A673 (cell line): ENCODE results near the gene ATP4A. TPM values are rescaled to one million over a fixed set of nuclear protein-coding genes. Genes with fewer than 3 reads are reported as not detected.

Source experiments
- BruUV-seq: library from RNA; stranded (reverse); fragments of 400-500 nt; replicated peaks from 2 replicates; lab custom pipeline; 2021; lab: Mats Ljungman, UMichigan
- CTCF ChIA-PET: fragments of 300-600 bp; sonication (Branson Sonifier 250); formaldehyde crosslinking; loops from one replicate; lab custom pipeline; 2022; ENCODE audit warnings: antibody characterized with exemption; lab: Charles Lee
- POLR2A ChIA-PET: fragments of 300-600 bp; sonication (Branson Sonifier 250); formaldehyde crosslinking; loops from one replicate; lab custom pipeline; 2022; ENCODE audit warnings: antibody characterized with exemption; ENCODE audit not compliant: low non-redundant PET; lab: Charles Lee
- DNase-seq: peaks from one replicate; pipeline ENCODE4 v3.0.0-alpha.2; 2015; ENCODE audit warnings: low spot score
- H3K27ac ChIP-seq: fragments of 200-600 bp; sonication (generic); 2 replicates; pipeline ENCODE4 v1.5.1; 2016; ENCODE audit warnings: mixed run types, low read depth, mild to moderate bottlenecking, mixed read lengths, antibody characterized with exemption, low read length; ENCODE audit not compliant: poor library complexity, severe bottlenecking
- H3K27me3 ChIP-seq: fragments of 200-600 bp; sonication (generic); replicated peaks from 2 replicates; pipeline ENCODE4 v1.6.1; 2017; ENCODE audit warnings: mixed run types, low read depth, mild to moderate bottlenecking, mixed read lengths, antibody characterized with exemption, low read length; ENCODE audit not compliant: insufficient read depth, poor library complexity
- H3K36me3 ChIP-seq: fragments of 200-600 bp; sonication (generic); 2 replicates; pipeline ENCODE4 v1.6.1; 2016; ENCODE audit warnings: mixed run types, mild to moderate bottlenecking, mixed read lengths, antibody characterized with exemption, low read length; ENCODE audit not compliant: insufficient read depth, poor library complexity, severe bottlenecking
- H3K4me1 ChIP-seq: fragments of 200-600 bp; sonication (generic); 2 replicates; pipeline ENCODE4 v1.6.1; 2017; ENCODE audit warnings: mixed run types, mild to moderate bottlenecking, mixed read lengths, antibody characterized with exemption, low read length; ENCODE audit not compliant: insufficient read depth, poor library complexity, severe bottlenecking
- H3K4me3 ChIP-seq: fragments of 200-600 bp; sonication (generic); 2 replicates; pipeline ENCODE4 v1.5.1; 2016; ENCODE audit warnings: low read depth, mixed run types, mild to moderate bottlenecking, mixed read lengths, low read length; ENCODE audit not compliant: poor library complexity, severe bottlenecking
- H3K9me3 ChIP-seq: fragments of 200-600 bp; sonication (generic); 2 replicates; pipeline ENCODE4 v1.6.1; 2016; ENCODE audit warnings: mixed run types, low read depth, mild to moderate bottlenecking, mixed read lengths, antibody characterized with exemption, low read length; ENCODE audit not compliant: poor library complexity, severe bottlenecking
- EZH2 ChIP-seq: fragments of 200-600 bp; sonication (generic); IDR thresholded peaks from 2 replicates; pipeline ENCODE4 v1.6.1; 2017; ENCODE audit warnings: borderline replicate concordance, low read depth, mild to moderate bottlenecking, mixed read lengths, antibody characterized with exemption, low read length; ENCODE audit not compliant: poor library complexity, severe bottlenecking
- intact Hi-C: fragments of 100-400 bp; cut with micrococcal nuclease; formaldehyde crosslinking; loops from one replicate; pipeline ENCODE4 v1.10.0; 2022; ENCODE audit not compliant: unreplicated experiment
- total RNA-seq: library from RNA; stranded (reverse); gene quantifications from 2 replicates; pipeline ENCODE4 v1.2.3, GENCODE V29; 2021
- TF ChIP-seq, protein P1 (sequence below): fragments of 300-800, 200-600 bp; sonication (generic); conservative IDR thresholded peaks from 2 replicates; pipeline ENCODE4 v1.5.1; 2017; ENCODE audit warnings: low read depth, mild to moderate bottlenecking, antibody characterized with exemption, low read length, moderate library complexity, mixed read lengths

ATP4A gene
- total RNA-seq, 1 experiment from 2014 or later, result not detected

DNA sequence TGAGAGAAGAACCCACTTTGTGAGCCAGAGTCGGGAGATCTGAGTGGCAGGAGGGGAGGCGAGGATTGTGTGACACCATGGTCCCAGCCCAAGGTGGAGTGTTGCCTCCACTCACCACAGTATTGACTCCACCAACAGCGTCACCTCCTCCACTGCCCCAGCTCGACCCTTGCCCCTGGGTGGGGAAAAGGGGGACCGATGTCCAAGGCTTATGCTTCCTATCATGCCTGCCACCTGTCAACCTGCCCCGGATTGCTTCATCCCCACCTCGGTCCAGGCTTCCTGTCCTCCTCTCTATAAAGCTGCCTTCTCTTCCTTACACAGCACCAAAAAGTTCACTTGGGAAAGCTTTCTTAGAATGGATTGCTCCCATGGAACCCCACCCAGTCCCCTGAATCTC, 57.4 kb downstream of the ATP4A start:
- intact Hi-C loops, result no loop called here
- no peak for DNase-seq
- no peaks in the 10 kb centered on the region for H3K9me3 ChIP-seq
- BruUV-seq, result no TSS peak
- H3K4me3 ChIP-seq, result no peak overlapping the region
- no peak for TF ChIP-seq EZH2
- TF ChIP-seq, protein P1, sequence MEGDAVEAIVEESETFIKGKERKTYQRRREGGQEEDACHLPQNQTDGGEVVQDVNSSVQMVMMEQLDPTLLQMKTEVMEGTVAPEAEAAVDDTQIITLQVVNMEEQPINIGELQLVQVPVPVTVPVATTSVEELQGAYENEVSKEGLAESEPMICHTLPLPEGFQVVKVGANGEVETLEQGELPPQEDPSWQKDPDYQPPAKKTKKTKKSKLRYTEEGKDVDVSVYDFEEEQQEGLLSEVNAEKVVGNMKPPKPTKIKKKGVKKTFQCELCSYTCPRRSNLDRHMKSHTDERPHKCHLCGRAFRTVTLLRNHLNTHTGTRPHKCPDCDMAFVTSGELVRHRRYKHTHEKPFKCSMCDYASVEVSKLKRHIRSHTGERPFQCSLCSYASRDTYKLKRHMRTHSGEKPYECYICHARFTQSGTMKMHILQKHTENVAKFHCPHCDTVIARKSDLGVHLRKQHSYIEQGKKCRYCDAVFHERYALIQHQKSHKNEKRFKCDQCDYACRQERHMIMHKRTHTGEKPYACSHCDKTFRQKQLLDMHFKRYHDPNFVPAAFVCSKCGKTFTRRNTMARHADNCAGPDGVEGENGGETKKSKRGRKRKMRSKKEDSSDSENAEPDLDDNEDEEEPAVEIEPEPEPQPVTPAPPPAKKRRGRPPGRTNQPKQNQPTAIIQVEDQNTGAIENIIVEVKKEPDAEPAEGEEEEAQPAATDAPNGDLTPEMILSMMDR, result no peak
- no peaks in the 10 kb centered on the region for H3K4me1 ChIP-seq
- ChIA-PET POLR2A (no interaction called here), CTCF (no interaction called here)
- H3K27ac ChIP-seq, result no peak overlapping the region
- no peaks in the 10 kb centered on the region for H3K36me3 ChIP-seq
- H3K27me3 ChIP-seq, result peaks cover 80% of the 10 kb centered on the region

DNA sequence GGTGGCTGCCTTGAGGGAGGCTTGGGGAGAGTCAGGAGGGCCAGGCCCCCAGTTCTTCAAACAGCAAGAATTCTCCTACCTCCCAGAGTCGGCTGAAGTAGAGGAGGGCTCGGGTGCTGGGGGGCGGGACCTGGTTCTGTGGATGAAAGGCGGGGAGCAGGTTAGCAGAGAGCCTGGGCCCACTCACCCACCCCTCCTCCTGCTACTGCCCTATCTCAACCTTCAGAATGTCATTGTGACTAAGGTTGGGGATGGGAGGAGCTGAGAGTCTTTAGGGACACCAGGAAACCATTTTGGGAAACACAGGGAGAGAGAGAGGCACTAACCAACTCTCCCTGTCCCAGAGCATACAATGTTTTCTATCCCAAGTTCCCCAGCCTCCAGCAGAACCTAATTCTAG, 60.7 kb downstream of the ATP4A start:
- Histone ChIP-seq H3K4me1 (no peaks in the 10 kb centered on the region), H3K9me3 (no peaks in the 10 kb centered on the region), H3K27ac (no peak overlapping the region), H3K36me3 (no peaks in the 10 kb centered on the region), H3K27me3 (peaks cover 47% of the 10 kb centered on the region), H3K4me3 (no peak overlapping the region)
- no TSS peak for BruUV-seq
- TF ChIP-seq, protein P1, result no peak
- no peak for TF ChIP-seq EZH2
- intact Hi-C loops, result no loop called here
- ChIA-PET CTCF (no interaction called here), POLR2A (no interaction called here)
- DNase-seq, result no peak

DNA sequence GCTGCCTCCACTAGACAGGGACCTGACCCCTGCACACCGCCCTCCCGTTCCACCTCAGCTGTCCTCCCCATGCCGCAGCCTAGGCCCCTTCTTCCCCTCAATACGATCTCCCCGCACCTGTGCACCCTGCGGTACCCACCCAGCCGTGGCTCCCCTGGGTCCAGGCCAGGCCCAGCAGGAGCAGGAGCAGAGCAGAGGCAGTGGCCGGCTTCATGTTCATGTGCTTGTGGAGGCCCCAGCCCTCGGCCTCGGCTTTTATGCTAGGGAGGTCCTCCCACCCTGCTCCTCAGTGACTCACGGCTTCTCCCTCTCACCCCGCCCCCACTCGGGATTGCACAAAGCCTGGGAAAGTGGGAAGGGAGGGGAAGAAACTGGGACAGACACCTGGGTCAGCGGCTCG, 61.8 kb downstream of the ATP4A start:
- H3K27ac ChIP-seq, result no peak overlapping the region
- peaks cover 37% of the 10 kb centered on the region for H3K27me3 ChIP-seq
- DNase-seq, result no peak
- no peak for TF ChIP-seq EZH2
- TF ChIP-seq, protein P1, result no peak
- ChIA-PET CTCF (no interaction called here), POLR2A (no interaction called here)
- no peaks in the 10 kb centered on the region for H3K4me1 ChIP-seq
- H3K4me3 ChIP-seq, result no peak overlapping the region
- BruUV-seq, result no TSS peak
- H3K9me3 ChIP-seq, result no peaks in the 10 kb centered on the region
- intact Hi-C loops, result no loop called here
- H3K36me3 ChIP-seq, result no peaks in the 10 kb centered on the region
